Frontal cortex (tissue), 4 donors: ENCODE results near the gene ASB9. TPM values are rescaled to one million over a fixed set of nuclear protein-coding genes. Genes with fewer than 3 reads are reported as not detected.
"Not testable (repeated sequence)": the region's sequence is repeated elsewhere in the genome, so short reads cannot be mapped to it uniquely, and the experiment has no call there.

Source experiments
- DNase-seq, 2 donors: peaks; one replicate each; pipeline ENCODE4 v3.0.0; 2012; ENCODE audit warnings: low spot score in 2 of 2
- FAIRE-seq: peaks from 2 replicates; lab custom pipeline; 2012; peaks lifted over from hg19 to GRCh38; lab: Jason Lieb, UNC
- total RNA-seq: library from RNA; depleted of rRNA; stranded (reverse); fragments of >200 nt; gene quantifications from one replicate; pipeline ENCODE4 v1.2.3, GENCODE V29; 2014
- donor health status: control.
- donor health status: control.
- donor health status: control.

ASB9 gene
- total RNA-seq, 1 donor from 2014 or later, result 0.82 TPM

- FAIRE-seq, DNase-seq: not testable (repeated sequence)
Measured at GRCh38 chrX:15198608-15199202, 71.2 kb downstream of the ASB9 start.

GRCh38 chrX:15194146-15194545 is 75.7 kb downstream of the ASB9 start:
- DNase-seq (no peak), FAIRE-seq (no peak)

Other genes with a start within 250 kb of the ASB9 start
- gene ASB11, start 45.6 kb upstream of the ASB9 start, total RNA-seq, result not detected
- 16.7 TPM for gene PIGA, start 65.4 kb upstream of the ASB9 start, total RNA-seq
- gene VEGFD, start 114.3 kb upstream of the ASB9 start, total RNA-seq, result not detected
- gene PIR, start 223.2 kb upstream of the ASB9 start, total RNA-seq, result 2.0 TPM
- 0.41 TPM for gene BMX, start 230.7 kb upstream of the ASB9 start, total RNA-seq